Mesodermal cell (in vitro differentiated cells): Measurements from ENCODE around the gene KIF3C.
A peak's percentile ranks its signal among the peaks of the same experiment; 100 is the strongest.
"Not testable (repeated sequence)": the region's sequence is repeated elsewhere in the genome, so short reads cannot be mapped to it uniquely, and the experiment has no call there.

Source experiments
- H3K27ac ChIP-seq: 2 replicates; pipeline ENCODE4 v1.7.0; 2013; ENCODE audit warnings: mild to moderate bottlenecking, low read depth, low read length, moderate library complexity; ENCODE audit not compliant: severe bottlenecking
- H3K36me3 ChIP-seq: 2 replicates; pipeline ENCODE4 v1.7.1; 2013; ENCODE audit warnings: mild to moderate bottlenecking, low read length, moderate library complexity; ENCODE audit not compliant: control insufficient read depth, insufficient read depth
- H3K4me1 ChIP-seq: one replicate; pipeline ENCODE4 v1.7.1; 2013; ENCODE audit warnings: mild to moderate bottlenecking, low read length; ENCODE audit not compliant: insufficient read depth, control insufficient read depth, poor library complexity, severe bottlenecking
- H3K4me3 ChIP-seq: 2 replicates; pipeline ENCODE4 v1.7.0; 2013; ENCODE audit warnings: low read length, control low read depth, mild to moderate bottlenecking; ENCODE audit not compliant: insufficient read depth, poor library complexity, severe bottlenecking; ENCODE audit errors: extremely low read depth
- H3K9me3 ChIP-seq: 2 replicates; pipeline ENCODE4 v1.7.1; 2013; ENCODE audit warnings: mild to moderate bottlenecking, low read length, moderate library complexity; ENCODE audit not compliant: control insufficient read depth
- WGBS, 2 experiments: methylation state at CpG; one replicate each; pipeline ENCODE4 v1.1.5; 2013; ENCODE audit warnings: missing lambda C conversion rate in 2 of 2; ENCODE audit not compliant: insufficient coverage in 2 of 2; 5-methylcytosine and 5-hydroxymethylcytosine counted together

KIF3C gene

GRCh38 chr2:26011990-26012856, 29.9 kb upstream of the KIF3C start:
- Histone ChIP-seq H3K27ac (peak overlapping the region; percentile 58), H3K4me1 (peaks cover 16% of the 10 kb centered on the region), H3K4me3 (no peak overlapping the region), H3K36me3 (no peaks in the 10 kb centered on the region), H3K9me3 (no peaks in the 10 kb centered on the region)
- 59 to 70% methylated on average over 9 to 11 of the region's 14 CpGs for whole genome bisulfite sequencing, 2 experiments

- no peak overlapping the region for H3K4me3 ChIP-seq
- peak overlapping the region; percentile 58 for H3K27ac ChIP-seq
- no peaks in the 10 kb centered on the region for H3K9me3 ChIP-seq
- 60 to 84% methylated on average over 5 to 6 of the region's 6 CpGs for WGBS, 2 experiments
- no peaks in the 10 kb centered on the region for H3K36me3 ChIP-seq
- peaks cover 16% of the 10 kb centered on the region for H3K4me1 ChIP-seq
Observed at GRCh38 chr2:26011609-26011989, 29.3 kb upstream of the KIF3C start.

- H3K27ac ChIP-seq = no peak overlapping the region
Observed at GRCh38 chr2:26010943-26011342, 28.6 kb upstream of the KIF3C start.

GRCh38 chr2:26009567-26009963, 27.3 kb upstream of the KIF3C start:
- 86% methylated on average over 1 of the region's 2 CpGs; no CpG with 5 or more reads in 1 of the 2 experiments for WGBS, 2 experiments
- H3K27ac ChIP-seq = no peak overlapping the region
- H3K4me3 ChIP-seq = no peak overlapping the region
- no peaks in the 10 kb centered on the region for H3K36me3 ChIP-seq
- H3K9me3 ChIP-seq = no peaks in the 10 kb centered on the region
- H3K4me1 ChIP-seq = peaks cover 18% of the 10 kb centered on the region

More at GRCh38 chr2:26010943-26011342, 28.6 kb upstream of the KIF3C start:
- H3K36me3 ChIP-seq = no peaks in the 10 kb centered on the region
- H3K4me1 ChIP-seq = peaks cover 16% of the 10 kb centered on the region
- no peaks in the 10 kb centered on the region for H3K9me3 ChIP-seq
- WGBS, 2 experiments = 88 to 100% methylated on average over 2 of the region's 3 CpGs
- no peak overlapping the region for H3K4me3 ChIP-seq

GRCh38 chr2:26008851-26009566, 26.7 kb upstream of the KIF3C start:
- no peak overlapping the region for H3K4me3 ChIP-seq
- no peaks in the 10 kb centered on the region for H3K9me3 ChIP-seq
- WGBS, 2 experiments = 73 to 94% methylated on average over 1 of the region's 2 CpGs
- no peaks in the 10 kb centered on the region for H3K36me3 ChIP-seq
- H3K4me1 ChIP-seq = peaks cover 18% of the 10 kb centered on the region
- no peak overlapping the region for H3K27ac ChIP-seq

GRCh38 chr2:26008095-26008494, 25.8 kb upstream of the KIF3C start:
- Histone ChIP-seq H3K27ac (no peak overlapping the region), H3K36me3 (no peaks in the 10 kb centered on the region), H3K9me3 (no peaks in the 10 kb centered on the region), H3K4me1 (peaks cover 18% of the 10 kb centered on the region), H3K4me3 (no peak overlapping the region)
- 86 to 100% methylated on average over 1 of the region's 1 CpG for WGBS, 2 experiments

- WGBS, 2 experiments = 88 to 97% methylated on average over 8 to 9 of the region's 9 CpGs
- no peaks in the 10 kb centered on the region for H3K9me3 ChIP-seq
Observed at GRCh38 chr2:26002632-26003310, 20.5 kb upstream of the KIF3C start.

GRCh38 chr2:26001743-26002351, 19.6 kb upstream of the KIF3C start:
- Histone ChIP-seq H3K9me3 (no peaks in the 10 kb centered on the region), H3K36me3 (no peaks in the 10 kb centered on the region), H3K4me1 (peaks cover 7% of the 10 kb centered on the region), H3K27ac (no peak overlapping the region), H3K4me3 (no peak overlapping the region)
- WGBS, 2 experiments = 76 to 86% methylated on average over 1 to 4 of the region's 4 CpGs

More at GRCh38 chr2:26002632-26003310, 20.5 kb upstream of the KIF3C start:
- no peaks in the 10 kb centered on the region for H3K36me3 ChIP-seq
- no peak overlapping the region for H3K27ac ChIP-seq
- H3K4me1 ChIP-seq = peaks cover 7% of the 10 kb centered on the region
- no peak overlapping the region for H3K4me3 ChIP-seq

GRCh38 chr2:26000561-26001082, 18.3 kb upstream of the KIF3C start:
- Histone ChIP-seq H3K4me3 (no peak overlapping the region), H3K9me3 (no peaks in the 10 kb centered on the region), H3K36me3 (no peaks in the 10 kb centered on the region), H3K27ac (no peak overlapping the region), H3K4me1 (peaks cover 6% of the 10 kb centered on the region)
- WGBS, 2 experiments = 75% methylated on average over 4 of the region's 5 CpGs; no CpG with 5 or more reads in 1 of the 2 experiments

GRCh38 chr2:25999406-25999805, 17.1 kb upstream of the KIF3C start:
- 81 to 91% methylated on average over 7 of the region's 7 CpGs for WGBS, 2 experiments
- not testable (repeated sequence) for H3K9me3 ChIP-seq, H3K27ac ChIP-seq, H3K4me1 ChIP-seq, H3K36me3 ChIP-seq, H3K4me3 ChIP-seq
